Transverse colon (tissue), 4 donors: Measurements from ENCODE around the gene FILIP1L. TPM values are rescaled to one million over a fixed set of nuclear protein-coding genes. Genes with fewer than 3 reads are reported as not detected.

Source experiments
- DNase-seq: peaks from one replicate; pipeline ENCODE4 v3.0.0-alpha.2; 2019
- H3K27ac ChIP-seq, 4 donors: fragments of 200-600 bp; sonication (generic); 2 replicates each; pipeline ENCODE4 v1.5.1; 2016 to 2018; ENCODE audit warnings: inconsistent platforms in 4 of 4
- H3K27me3 ChIP-seq: fragments of 200-600 bp; sonication (generic); 2 replicates; pipeline ENCODE4 v1.5.1; 2017; ENCODE audit warnings: inconsistent platforms
- H3K36me3 ChIP-seq, 4 donors: fragments of 200-600 bp; sonication (generic); 2 replicates each; pipeline ENCODE4 v1.5.1; 2017 to 2019; ENCODE audit warnings: inconsistent platforms in 4 of 4
- H3K4me1 ChIP-seq, 4 donors: fragments of 200-600 bp; sonication (generic); 2 replicates each; pipeline ENCODE4 v1.5.1; 2017 to 2020; ENCODE audit warnings: inconsistent platforms in 4 of 4
- H3K4me3 ChIP-seq, 4 donors: fragments of 200-600 bp; sonication (generic); 1 replicate in 1 of 4; 2 replicates in 3 of 4; pipeline versions ENCODE4 v1.5.1 to v1.6.1; 2017 to 2019; ENCODE audit warnings: inconsistent platforms in 4 of 4
- H3K9me3 ChIP-seq, 2 donors: fragments of 200-600 bp; sonication (generic); 2 replicates each; pipeline ENCODE4 v1.5.1; 2017 to 2019; ENCODE audit warnings: inconsistent platforms in 2 of 2
- CTCF ChIP-seq, 5 experiments: fragments of 200-600 bp in 3 of 5; fragments of 450-650 bp in 2 of 5; sonication (generic) in 3 of 5; IDR thresholded peaks; 1 replicate in 2 of 5; 2 replicates in 3 of 5; pipeline ENCODE4 v1.5.1; 2016 to 2017; ENCODE audit warnings: antibody characterized with exemption in 5 of 5, inconsistent platforms in 3 of 5, mild to moderate bottlenecking in 2 of 5, moderate library complexity in 1 of 5
- EP300 ChIP-seq: sonication (generic); formaldehyde crosslinking; IDR thresholded peaks from one replicate; pipeline ENCODE4 v1.6.1; 2017; ENCODE audit warnings: antibody characterized with exemption, low read depth
- POLR2A ChIP-seq: fragments of 450-650 bp; IDR thresholded peaks from one replicate; pipeline ENCODE4 v1.6.1; 2016; ENCODE audit warnings: antibody characterized with exemption, mild to moderate bottlenecking, moderate library complexity
- POLR2AphosphoS5 ChIP-seq, 3 donors: sonication (generic); formaldehyde crosslinking; IDR thresholded peaks; one replicate each; pipeline ENCODE4 v1.6.1; 2016; ENCODE audit warnings: antibody characterized with exemption in 3 of 3
- WGBS, 2 donors: methylation state at CpG; one replicate each; pipeline ENCODE4 v1.1.5; 2018; ENCODE audit warnings: low coverage in 1 of 2; 5-methylcytosine and 5-hydroxymethylcytosine counted together
- in situ Hi-C, 4 donors: fragments of 200-750 bp; cut with MboI; loops; one replicate each; pipeline versions ENCODE4 v1.15.0 to v1.15.1; 2017; ENCODE audit warnings: low sequenced_read_pairs in 3 of 4, low pct_ligation_motif_present in 1 of 4, low pct_unique_long_range_greater_than_20kb in 1 of 4
- intact Hi-C: fragments of 100-400 bp; cut with DNase I; formaldehyde crosslinking; loops from one replicate; pipeline ENCODE4 v1.15.1; 2023; ENCODE audit warnings: low total_unique reads
- total RNA-seq, 4 donors: library from RNA; depleted of rRNA; stranded (reverse); fragments of >200 nt; gene quantifications; one replicate each; pipeline ENCODE4 v1.1.0, GENCODE V29; 2016

Gene FILIP1L
- total RNA-seq, 4 donors from 2014 or later, result 12.3 to 38.2 (median 26.9) TPM

DNA sequence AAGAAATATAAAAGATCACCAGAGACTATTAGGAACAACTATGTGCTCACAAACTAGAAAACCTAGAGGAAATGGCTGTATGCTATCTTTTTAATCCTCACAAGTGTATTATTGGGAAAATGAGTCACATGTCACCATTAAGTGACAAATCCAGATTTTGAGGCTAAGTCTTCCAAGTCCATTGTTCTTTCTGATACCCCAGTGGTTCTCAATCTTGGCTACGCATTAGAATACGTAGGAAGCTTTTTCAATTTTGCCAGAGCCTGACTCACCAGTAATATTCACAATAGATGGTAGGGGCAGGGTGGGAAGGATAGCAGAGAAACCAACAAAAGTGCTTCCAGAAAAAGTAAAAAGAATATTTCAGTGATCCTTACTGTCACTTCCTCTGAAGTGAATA, 117.0 kb downstream of the FILIP1L start:
- WGBS, 2 donors, result 90 to 100% methylated on average over 2 of the region's 2 CpGs
- in situ Hi-C loops, result no loop called here
- TF ChIP-seq POLR2AphosphoS5 (IDR thresholded peaks at IDR 0.05), result no peak
- no peak for TF ChIP-seq CTCF (IDR thresholded peaks at IDR 0.05)
- no peak for TF ChIP-seq POLR2A
- no peak for TF ChIP-seq EP300
- no peak overlapping the region for H3K27ac ChIP-seq
- H3K4me1 ChIP-seq, result peaks cover under 1 to 1% (median 1%) of the 10 kb centered on the region in 4 donors
- DNase-seq, result no peak
- no peaks in the 10 kb centered on the region for H3K36me3 ChIP-seq
- no peaks in the 10 kb centered on the region for H3K27me3 ChIP-seq
- H3K9me3 ChIP-seq, result peaks cover 0 to 5% of the 10 kb centered on the region in 2 donors
- no peak overlapping the region for H3K4me3 ChIP-seq
- intact Hi-C loops, result no loop called here

GRCh38 chr3:99990179-99990578, 124.1 kb downstream of the FILIP1L start:
- Histone ChIP-seq H3K27me3 (no peaks in the 10 kb centered on the region), H3K36me3 (no peaks in the 10 kb centered on the region), H3K4me3 (no peak overlapping the region), H3K4me1 (no peaks in the 10 kb centered on the region), H3K9me3 (peaks cover 0 to 5% of the 10 kb centered on the region in 2 donors), H3K27ac (no peak overlapping the region)
- in situ Hi-C loops (no loop called here), intact Hi-C loops (no loop called here)
- TF ChIP-seq EP300 (no peak), POLR2AphosphoS5 (IDR thresholded peaks at IDR 0.05) (no peak), CTCF (IDR thresholded peaks at IDR 0.05) (no peak), POLR2A (no peak)
- WGBS, 2 donors, result 100% methylated on average over 1 of the region's 1 CpG
- DNase-seq, result no peak

DNA sequence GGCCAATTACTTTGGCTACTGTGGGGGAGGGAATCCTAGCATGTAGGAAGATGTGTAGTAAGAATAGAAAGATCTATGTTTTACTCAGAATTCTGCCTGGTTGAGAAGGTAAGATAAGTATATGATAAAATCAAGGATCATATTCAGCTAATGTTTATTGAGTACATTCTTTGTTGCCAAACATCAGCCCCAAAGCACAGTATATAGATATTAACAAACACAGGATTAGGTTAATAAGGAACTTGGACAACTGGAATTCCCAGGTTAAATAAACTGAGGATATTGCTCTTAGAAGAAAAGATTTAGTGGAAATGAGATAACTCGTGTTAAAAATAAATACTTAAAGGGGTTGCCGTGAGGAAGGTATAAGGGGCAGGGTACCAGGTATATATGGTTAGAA, 129.6 kb downstream of the FILIP1L start:
- intact Hi-C loops (no loop called here), in situ Hi-C loops (no loop called here)
- H3K36me3 ChIP-seq, result no peaks in the 10 kb centered on the region
- TF ChIP-seq CTCF (IDR thresholded peaks at IDR 0.05), result no peak
- TF ChIP-seq EP300, result no peak
- TF ChIP-seq POLR2A, result no peak
- DNase-seq, result no peak
- no peaks in the 10 kb centered on the region for H3K27me3 ChIP-seq
- WGBS, 2 donors, result 77 to 100% methylated on average over 2 of the region's 2 CpGs
- H3K4me1 ChIP-seq, result no peaks in the 10 kb centered on the region
- no peak overlapping the region for H3K4me3 ChIP-seq
- H3K9me3 ChIP-seq, result no peaks in the 10 kb centered on the region
- no peak overlapping the region for H3K27ac ChIP-seq

GRCh38 chr3:99984139-99984538, 130.2 kb downstream of the FILIP1L start:
- H3K27me3 ChIP-seq, result no peaks in the 10 kb centered on the region
- H3K36me3 ChIP-seq, result no peaks in the 10 kb centered on the region
- no peak overlapping the region for H3K4me3 ChIP-seq
- in situ Hi-C loops, result no loop called here
- no peak for TF ChIP-seq POLR2A
- TF ChIP-seq POLR2AphosphoS5 (IDR thresholded peaks at IDR 0.05), result no peak
- TF ChIP-seq CTCF (IDR thresholded peaks at IDR 0.05), result no peak
- no peak for TF ChIP-seq EP300
- no peak for DNase-seq
- H3K4me1 ChIP-seq, result no peaks in the 10 kb centered on the region
- no peaks in the 10 kb centered on the region for H3K9me3 ChIP-seq
- no peak overlapping the region for H3K27ac ChIP-seq
- intact Hi-C loops, result no loop called here
